ENCODE measurements around the gene TMEM259. TPM values are rescaled to one million over a fixed set of nuclear protein-coding genes. Genes with fewer than 3 reads are reported as not detected.

Gene TMEM259
- total and polyA plus RNA-seq, 9 of the 15 experiments (the other 6 are each of a cell fraction or from before 2014, with no cell fraction given) = 0.52 to 231 (median 63.6) TPM

GRCh38 chr19:964761-965694, 55.9 kb downstream of the TMEM259 start (continued):
- TF ChIP-seq CHD7 (IDR thresholded peaks at IDR 0.05; ENCODE audit: low read depth, low read length) = no peak
- TF ChIP-seq TGIF2 (CRISPR knock-in tag; IDR thresholded peaks at IDR 0.05) = no peak
- no peak for TF ChIP-seq OTX1 (CRISPR knock-in tag; IDR thresholded peaks at IDR 0.05)
- TF ChIP-seq HBP1 (CRISPR knock-in tag; IDR thresholded peaks at IDR 0.05) = no peak
- TF ChIP-seq ZNF79 (CRISPR knock-in tag; IDR thresholded peaks at IDR 0.05; ENCODE audit: low read depth) = no peak
- no peak for TF ChIP-seq ATF4 (CRISPR knock-in tag; IDR thresholded peaks at IDR 0.05)
- TF ChIP-seq KLF16 (IDR thresholded peaks at IDR 0.05) = no peak
- TF ChIP-seq PBX2 (CRISPR knock-in tag; IDR thresholded peaks at IDR 0.05; ENCODE audit: low read depth) = no peak
- no peak for TF ChIP-seq PBX2 (tag; conservative IDR thresholded peaks at IDR 0.05; ENCODE audit: low read depth)
